ENCODE data around the gene GLCE. TPM values are rescaled to one million over a fixed set of nuclear protein-coding genes. Genes with fewer than 3 reads are reported as not detected.

Gene GLCE
- total and polyA plus RNA-seq, 10 of the 15 experiments (the other 5 are each of a cell fraction or from before 2014, with no cell fraction given): 2.1 to 11.9 (median 2.9) TPM

- TF ChIP-seq ZBTB40 (IDR thresholded peaks at IDR 0.05; ENCODE audit: borderline replicate concordance) (no peak), SP1 (IDR thresholded peaks at IDR 0.05; ENCODE audit: low read depth, low read length) (no peak), MEF2A (IDR thresholded peaks at IDR 0.05; ENCODE audit: insufficient read depth, low read depth, low read length) (no peak)
Measured at GRCh38 chr15:69222002-69222474, 61.6 kb downstream of the GLCE start (continued).

DNA sequence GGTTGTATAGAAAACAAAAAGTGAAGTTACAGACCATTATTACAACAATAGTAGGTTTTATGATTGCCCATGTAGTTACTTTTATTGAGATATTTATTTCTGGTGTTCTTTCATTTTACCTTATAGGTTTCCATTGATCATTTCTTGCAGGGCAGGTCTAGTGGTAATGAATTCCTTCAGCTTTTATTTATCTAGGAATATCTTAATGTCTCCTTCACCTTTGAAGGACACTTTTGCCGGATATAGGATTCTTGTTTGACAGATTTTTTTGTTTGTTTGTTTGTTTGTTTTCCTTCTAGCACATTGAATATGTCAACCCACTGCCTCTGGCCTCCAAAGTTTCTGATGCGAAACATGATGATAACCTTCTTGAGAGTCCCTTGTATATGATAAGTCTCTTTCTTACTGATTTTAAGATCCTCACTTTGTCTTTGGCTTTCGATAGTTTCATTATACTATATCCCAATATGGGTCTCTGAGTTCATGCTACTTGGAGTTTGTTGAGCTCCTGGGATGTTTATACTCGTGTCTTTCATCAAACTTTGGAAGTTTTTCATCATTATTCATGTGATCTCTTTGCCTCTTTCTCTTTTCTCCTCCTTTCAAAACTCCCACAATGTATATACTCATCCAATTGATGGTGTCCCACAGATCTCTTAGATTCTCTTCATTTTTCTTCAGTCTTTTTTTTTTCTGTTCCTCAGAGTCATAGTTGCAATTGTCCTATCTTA lies 62.8 kb downstream of the GLCE start:
- no peak overlapping the region for H2AFZ ChIP-seq (ENCODE audit: control insufficient read depth, low read depth, low read length)
- no peak for TF ChIP-seq PAX8 (IDR thresholded peaks at IDR 0.05)
- TF ChIP-seq HDGF (IDR thresholded peaks at IDR 0.05): no peak
- no peak for TF ChIP-seq MEF2B (IDR thresholded peaks at IDR 0.05; ENCODE audit: partially characterized antibody, poor library complexity, severe bottlenecking)
- TF ChIP-seq NR2F1 (conservative IDR thresholded peaks at IDR 0.05): no peak
- no peak for TF ChIP-seq MYC (IDR thresholded peaks at IDR 0.05; ENCODE audit: insufficient read depth, insufficient read length, insufficient replicate concordance, low read length, severe bottlenecking)
- no peak for TF ChIP-seq GATAD2B (conservative IDR thresholded peaks at IDR 0.05; ENCODE audit: low read depth)
- TF ChIP-seq, protein P1, sequence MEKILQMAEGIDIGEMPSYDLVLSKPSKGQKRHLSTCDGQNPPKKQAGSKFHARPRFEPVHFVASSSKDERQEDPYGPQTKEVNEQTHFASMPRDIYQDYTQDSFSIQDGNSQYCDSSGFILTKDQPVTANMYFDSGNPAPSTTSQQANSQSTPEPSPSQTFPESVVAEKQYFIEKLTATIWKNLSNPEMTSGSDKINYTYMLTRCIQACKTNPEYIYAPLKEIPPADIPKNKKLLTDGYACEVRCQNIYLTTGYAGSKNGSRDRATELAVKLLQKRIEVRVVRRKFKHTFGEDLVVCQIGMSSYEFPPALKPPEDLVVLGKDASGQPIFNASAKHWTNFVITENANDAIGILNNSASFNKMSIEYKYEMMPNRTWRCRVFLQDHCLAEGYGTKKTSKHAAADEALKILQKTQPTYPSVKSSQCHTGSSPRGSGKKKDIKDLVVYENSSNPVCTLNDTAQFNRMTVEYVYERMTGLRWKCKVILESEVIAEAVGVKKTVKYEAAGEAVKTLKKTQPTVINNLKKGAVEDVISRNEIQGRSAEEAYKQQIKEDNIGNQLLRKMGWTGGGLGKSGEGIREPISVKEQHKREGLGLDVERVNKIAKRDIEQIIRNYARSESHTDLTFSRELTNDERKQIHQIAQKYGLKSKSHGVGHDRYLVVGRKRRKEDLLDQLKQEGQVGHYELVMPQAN (conservative IDR thresholded peaks at IDR 0.05): no peak
- no peak for TF ChIP-seq ATF3 (IDR thresholded peaks at IDR 0.05; ENCODE audit: borderline replicate concordance, extremely low read depth, low read depth, low read length)
- RAD21 ChIA-PET (ENCODE audit: unreplicated experiment): interaction anchor here (0.8 to 2.0 kb wide), 3 partner anchors 14 to 164 kb away, joined by 3 to 5 read pairs (median 3); no protein-coding TSS in a partner anchor
- no peaks in the 10 kb centered on the region; the same call in 1 of the 3 replicates for H3K9me3 ChIP-seq (replicated peaks; ENCODE audit: control insufficient read depth, insufficient read depth, low read length)
- no peak for DNase-seq (ENCODE audit: low read depth, low spot score)
- no peak for FAIRE-seq
- no peak overlapping the region for H3K4me3 ChIP-seq
- no peaks in the 10 kb centered on the region for H4K20me1 ChIP-seq (ENCODE audit: control insufficient read depth, insufficient read depth)
- no peaks in the 10 kb centered on the region for H3K27me3 ChIP-seq (replicated peaks in 1 of 2; ENCODE audit: control insufficient read depth in 2 of 2, insufficient read depth in 2 of 2, low read length in 1 of 2)
- no peaks in the 10 kb centered on the region for H3K4me1 ChIP-seq (ENCODE audit: control insufficient read depth, insufficient read depth, low read length)
- SMC1A ChIA-PET (ENCODE audit: uncharacterized antibody, unreplicated experiment): interaction anchor here (1.0 to 1.2 kb wide), 2 partner anchors 61 to 171 kb away, joined by 3 to 4 read pairs; no protein-coding TSS in a partner anchor
- ATAC-seq: no peak
- H3K4me2 ChIP-seq (ENCODE audit: control insufficient read depth, insufficient read depth): no peak overlapping the region
- in situ Hi-C loops (cut with MboI) (no loop called here), intact Hi-C loops (cut with micrococcal nuclease; ENCODE audit: unreplicated experiment) (no loop called here)
- no peaks in the 10 kb centered on the region for H3K79me2 ChIP-seq (ENCODE audit: control insufficient read depth, insufficient read depth, low read length)
- no peaks in the 10 kb centered on the region; a peak in 1 of 4 replicates for H3K36me3 ChIP-seq (ENCODE audit: control insufficient read depth in 2 of 2, insufficient read depth in 2 of 2, low read length in 1 of 2)
- 48% methylated on average over 4 of the region's 4 CpGs for WGBS (ENCODE audit: insufficient coverage, insufficient replicate concordance, low lambda C conversion rate, missing lambda C conversion rate)
- CTCF ChIA-PET: interaction anchor here (0.6 to 5.7 kb wide), 4 partner anchors 19 to 1109 kb away, joined by 3 to 55 read pairs (median 3); no protein-coding TSS in a partner anchor
- no peak overlapping the region for H3K9ac ChIP-seq (ENCODE audit: control insufficient read depth, insufficient read depth, low read length)
- H3K27ac ChIP-seq (ENCODE audit: control insufficient read depth, insufficient read depth): no peak overlapping the region
- BruUV-seq (replicated peaks): no TSS peak
- POLR2A ChIA-PET: no interaction called here

Measured in GM12878 (cell line).